ENCODE measurements around the gene SPATA17. TPM values are rescaled to one million over a fixed set of nuclear protein-coding genes. Genes with fewer than 3 reads are reported as not detected.
A peak's percentile ranks its signal among the peaks of the same experiment; 100 is the strongest.

The SPATA17 gene
- total RNA-seq, 2 donors from 2014 or later = 9.3 TPM; not detected in 1

DNA sequence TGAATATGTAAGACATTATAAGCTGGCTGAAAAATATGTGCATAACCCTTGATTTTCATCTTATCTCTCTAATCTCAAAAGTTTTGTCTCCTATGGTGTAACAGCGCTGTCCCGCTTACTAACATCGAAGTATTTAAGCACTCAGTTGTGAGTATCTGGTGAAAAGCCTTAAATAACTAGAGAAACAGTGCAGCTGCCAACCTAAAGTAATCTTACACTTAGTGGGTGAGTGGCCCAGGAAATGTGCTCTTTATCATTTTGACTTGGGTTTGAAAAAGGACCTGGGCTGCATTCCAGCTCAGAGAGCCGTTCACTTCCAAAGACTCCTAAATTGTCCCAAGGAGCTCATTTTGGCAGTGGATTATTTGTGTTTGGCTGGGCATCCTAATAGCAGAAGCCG lies 225.9 kb downstream of the SPATA17 start:
- DNase-seq (ENCODE audit: low spot score) (no peak), ATAC-seq (ENCODE audit: insufficient number of reproducible peaks, low FRiP score, low read depth) (no peak)

DNA sequence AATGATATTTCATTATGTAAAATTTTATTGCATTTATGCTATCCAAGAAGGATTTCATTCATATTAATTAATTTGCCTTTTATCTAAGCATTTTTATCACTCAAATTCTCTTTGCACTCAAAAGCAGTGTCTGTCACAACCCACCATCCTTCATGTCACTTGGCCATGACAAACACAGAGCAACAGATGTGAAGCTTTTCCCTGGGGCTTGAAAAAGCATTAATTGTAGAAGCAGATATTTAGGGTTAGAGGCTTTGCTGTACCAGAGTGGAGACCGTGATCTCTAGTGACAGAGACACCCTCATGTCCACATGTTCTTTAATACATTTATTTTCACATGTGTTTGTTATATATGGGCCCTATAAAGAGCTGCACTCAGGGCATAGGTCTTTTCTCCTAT lies 230.5 kb downstream of the SPATA17 start:
- TF ChIP-seq, protein P1, sequence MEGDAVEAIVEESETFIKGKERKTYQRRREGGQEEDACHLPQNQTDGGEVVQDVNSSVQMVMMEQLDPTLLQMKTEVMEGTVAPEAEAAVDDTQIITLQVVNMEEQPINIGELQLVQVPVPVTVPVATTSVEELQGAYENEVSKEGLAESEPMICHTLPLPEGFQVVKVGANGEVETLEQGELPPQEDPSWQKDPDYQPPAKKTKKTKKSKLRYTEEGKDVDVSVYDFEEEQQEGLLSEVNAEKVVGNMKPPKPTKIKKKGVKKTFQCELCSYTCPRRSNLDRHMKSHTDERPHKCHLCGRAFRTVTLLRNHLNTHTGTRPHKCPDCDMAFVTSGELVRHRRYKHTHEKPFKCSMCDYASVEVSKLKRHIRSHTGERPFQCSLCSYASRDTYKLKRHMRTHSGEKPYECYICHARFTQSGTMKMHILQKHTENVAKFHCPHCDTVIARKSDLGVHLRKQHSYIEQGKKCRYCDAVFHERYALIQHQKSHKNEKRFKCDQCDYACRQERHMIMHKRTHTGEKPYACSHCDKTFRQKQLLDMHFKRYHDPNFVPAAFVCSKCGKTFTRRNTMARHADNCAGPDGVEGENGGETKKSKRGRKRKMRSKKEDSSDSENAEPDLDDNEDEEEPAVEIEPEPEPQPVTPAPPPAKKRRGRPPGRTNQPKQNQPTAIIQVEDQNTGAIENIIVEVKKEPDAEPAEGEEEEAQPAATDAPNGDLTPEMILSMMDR (IDR thresholded peaks at IDR 0.05) = no peak
- Histone ChIP-seq H3K9me3 (peaks cover 5% of the 10 kb centered on the region), H3K4me3 (no peak overlapping the region), H3K4me1 (ENCODE audit: control insufficient read depth in 1 of 2, low read depth in 2 of 2) (peaks cover under 1 to 10% of the 10 kb centered on the region in 2 donors), H3K27me3 (replicated peaks; ENCODE audit: insufficient read depth) (peaks cover 3% of the 10 kb centered on the region), H3K27ac (no peak overlapping the region), H3K36me3 (no peaks in the 10 kb centered on the region)
- DNase-seq (ENCODE audit: low spot score) = no peak
- no peak for ATAC-seq (ENCODE audit: insufficient number of reproducible peaks, low FRiP score, low read depth)

More for the DNA sequence above, 225.9 kb downstream of the SPATA17 start:
- peak overlapping the region; percentile 11 for H3K4me3 ChIP-seq
- H3K9me3 ChIP-seq = peaks cover 5% of the 10 kb centered on the region
- peaks cover 3 to 20% of the 10 kb centered on the region in 2 donors for H3K4me1 ChIP-seq (ENCODE audit: control insufficient read depth in 1 of 2, low read depth in 2 of 2)
- TF ChIP-seq, protein P1 (IDR thresholded peaks at IDR 0.05) = no peak
- H3K27me3 ChIP-seq (replicated peaks; ENCODE audit: insufficient read depth) = peaks cover 3% of the 10 kb centered on the region
- H3K36me3 ChIP-seq = no peaks in the 10 kb centered on the region
- no peak overlapping the region for H3K27ac ChIP-seq

DNA sequence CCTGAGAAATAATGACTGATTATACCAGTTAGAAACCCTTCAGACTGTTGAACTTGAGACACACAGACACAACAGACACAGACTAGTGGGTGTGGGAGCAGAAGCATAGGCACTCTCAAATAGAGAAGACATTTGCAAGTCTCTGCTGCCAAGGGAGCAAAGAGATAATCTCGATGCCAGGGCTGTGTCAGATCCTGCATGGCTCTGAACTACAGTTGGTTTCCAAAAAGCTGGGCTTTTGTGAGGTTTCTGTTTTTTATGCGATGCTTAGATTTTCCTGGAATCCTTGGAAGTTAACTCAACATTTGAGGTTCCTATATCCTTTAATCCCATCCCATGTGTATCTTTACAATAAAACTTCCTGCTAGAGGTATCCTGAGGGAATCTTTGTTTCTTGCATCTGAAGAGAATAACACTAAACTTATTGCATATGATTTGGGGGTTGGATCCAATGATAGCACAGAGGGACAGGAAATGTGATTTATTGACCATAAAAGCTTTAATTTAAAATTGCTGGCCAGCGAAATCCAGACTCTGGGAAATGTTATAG lies 236.4 kb downstream of the SPATA17 start:
- TF ChIP-seq, protein P1 (IDR thresholded peaks at IDR 0.05) = no peak
- no peak overlapping the region for H3K4me3 ChIP-seq
- H3K36me3 ChIP-seq = no peaks in the 10 kb centered on the region
- H3K4me1 ChIP-seq (ENCODE audit: control insufficient read depth in 1 of 2, low read depth in 2 of 2) = no peaks in the 10 kb centered on the region
- DNase-seq (ENCODE audit: low spot score) (no peak), ATAC-seq (ENCODE audit: insufficient number of reproducible peaks, low FRiP score, low read depth) (no peak)
- no peaks in the 10 kb centered on the region for H3K27me3 ChIP-seq (replicated peaks; ENCODE audit: insufficient read depth)
- no peak overlapping the region for H3K27ac ChIP-seq
- no peaks in the 10 kb centered on the region for H3K9me3 ChIP-seq

DNA sequence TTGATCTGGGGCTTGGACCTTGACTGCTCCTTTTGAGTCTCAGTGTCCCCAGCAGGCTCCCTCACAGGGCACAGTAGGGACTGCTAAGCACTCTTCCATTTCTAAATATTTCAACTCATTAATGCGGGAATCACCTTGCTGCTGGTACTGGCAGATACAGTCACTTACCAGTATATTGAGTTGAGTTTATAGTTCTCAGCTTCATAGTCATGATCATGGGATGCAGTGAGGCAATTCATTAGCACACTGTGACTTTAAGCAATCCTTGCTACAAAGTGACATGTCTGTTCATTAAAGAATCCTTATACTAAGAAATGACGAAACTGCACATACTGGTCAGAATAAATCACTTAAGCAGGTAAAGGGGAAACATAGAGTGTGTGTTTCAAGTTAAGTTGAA lies 240.8 kb downstream of the SPATA17 start:
- Histone ChIP-seq H3K9me3 (no peaks in the 10 kb centered on the region), H3K27ac (no peak overlapping the region), H3K4me3 (no peak overlapping the region), H3K36me3 (no peaks in the 10 kb centered on the region), H3K4me1 (ENCODE audit: control insufficient read depth in 1 of 2, low read depth in 2 of 2) (peaks cover 0 to 10% of the 10 kb centered on the region in 2 donors), H3K27me3 (replicated peaks; ENCODE audit: insufficient read depth) (no peaks in the 10 kb centered on the region)
- DNase-seq (ENCODE audit: low spot score) (no peak), ATAC-seq (ENCODE audit: insufficient number of reproducible peaks, low FRiP score, low read depth) (no peak)
- TF ChIP-seq, protein P1 (IDR thresholded peaks at IDR 0.05) = no peak

DNA sequence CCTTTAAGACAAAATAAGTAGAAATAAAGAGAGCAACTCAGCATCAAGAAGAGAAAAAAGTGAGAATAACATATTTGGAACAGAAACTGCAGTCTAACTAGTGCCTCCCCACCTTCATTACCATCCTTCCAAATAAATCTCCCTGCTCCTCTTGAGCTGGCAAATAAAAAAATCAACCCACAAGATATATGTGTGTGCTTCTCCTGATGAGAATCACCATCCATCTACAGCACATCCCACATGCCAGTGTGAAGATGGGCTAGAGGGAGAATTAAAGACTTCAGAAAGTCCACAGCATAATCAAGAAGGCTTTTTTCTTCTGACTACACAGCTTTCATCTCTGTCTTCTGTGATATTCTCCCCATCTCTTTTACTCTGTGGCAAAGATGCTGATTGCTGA lies 244.1 kb downstream of the SPATA17 start:
- Histone ChIP-seq H3K36me3 (no peaks in the 10 kb centered on the region), H3K4me1 (ENCODE audit: control insufficient read depth in 1 of 2, low read depth in 2 of 2) (peaks cover 0 to 10% of the 10 kb centered on the region in 2 donors), H3K9me3 (no peaks in the 10 kb centered on the region), H3K27me3 (replicated peaks; ENCODE audit: insufficient read depth) (no peaks in the 10 kb centered on the region), H3K27ac (no peak overlapping the region), H3K4me3 (no peak overlapping the region)
- DNase-seq (ENCODE audit: low spot score) = no peak
- TF ChIP-seq, protein P1 (IDR thresholded peaks at IDR 0.05) = no peak
- no peak for ATAC-seq (ENCODE audit: insufficient number of reproducible peaks, low FRiP score, low read depth)

Measured in thoracic aorta (tissue), 2 donors.